ENCODE data around the gene FILIP1L.

The FILIP1L gene

GRCh38 chr3:99947356-99947755 lies 166.9 kb downstream of the FILIP1L start:
- FAIRE-seq: no peak

- FAIRE-seq: no peak
These were observed 168.8 kb downstream of the FILIP1L start for GRCh38 chr3:99945328-99945995.

GRCh38 chr3:99943931-99944761 lies 170.2 kb downstream of the FILIP1L start:
- FAIRE-seq: no peak

- no peak for FAIRE-seq
These were observed 173.1 kb downstream of the FILIP1L start for GRCh38 chr3:99941211-99941610.

GRCh38 chr3:99940350-99940749 lies 174.0 kb downstream of the FILIP1L start:
- no peak for FAIRE-seq

- FAIRE-seq: no peak
These were observed 174.4 kb downstream of the FILIP1L start for GRCh38 chr3:99939876-99940275.

- no peak for FAIRE-seq
These were observed 175.9 kb downstream of the FILIP1L start for GRCh38 chr3:99938270-99938911.

- no peak for FAIRE-seq
These were observed 179.1 kb downstream of the FILIP1L start for GRCh38 chr3:99934975-99935797.

GRCh38 chr3:99933971-99934750 lies 180.1 kb downstream of the FILIP1L start:
- no peak for FAIRE-seq

- FAIRE-seq: no peak
These were observed 183.2 kb downstream of the FILIP1L start for GRCh38 chr3:99931059-99931458.

GRCh38 chr3:99929745-99930139 lies 184.6 kb downstream of the FILIP1L start:
- no peak for FAIRE-seq

- FAIRE-seq: no peak
These were observed 185.2 kb downstream of the FILIP1L start for GRCh38 chr3:99928771-99929744.

GRCh38 chr3:99927671-99928457 lies 186.4 kb downstream of the FILIP1L start:
- no peak for FAIRE-seq

- FAIRE-seq: no peak
These were observed 188.6 kb downstream of the FILIP1L start for GRCh38 chr3:99925584-99926230.

GRCh38 chr3:99923873-99924272 lies 190.4 kb downstream of the FILIP1L start:
- FAIRE-seq: no peak

GRCh38 chr3:99921986-99922385 lies 192.3 kb downstream of the FILIP1L start:
- no peak for FAIRE-seq

GRCh38 chr3:99921377-99921695 lies 193.0 kb downstream of the FILIP1L start:
- FAIRE-seq: no peak

GRCh38 chr3:99920481-99921376 lies 193.6 kb downstream of the FILIP1L start:
- no peak for FAIRE-seq
